ENCODE results near the gene TNRC18. TPM values are rescaled to one million over a fixed set of nuclear protein-coding genes. Genes with fewer than 3 reads are reported as not detected.
A peak's percentile ranks its signal among the peaks of the same experiment; 100 is the strongest.

TNRC18 gene
- total and polyA plus RNA-seq, 9 of the 15 experiments (the other 6 are each of a cell fraction or from before 2014, with no cell fraction given): 0.03 to 43.2 (median 18.0) TPM

DNA sequence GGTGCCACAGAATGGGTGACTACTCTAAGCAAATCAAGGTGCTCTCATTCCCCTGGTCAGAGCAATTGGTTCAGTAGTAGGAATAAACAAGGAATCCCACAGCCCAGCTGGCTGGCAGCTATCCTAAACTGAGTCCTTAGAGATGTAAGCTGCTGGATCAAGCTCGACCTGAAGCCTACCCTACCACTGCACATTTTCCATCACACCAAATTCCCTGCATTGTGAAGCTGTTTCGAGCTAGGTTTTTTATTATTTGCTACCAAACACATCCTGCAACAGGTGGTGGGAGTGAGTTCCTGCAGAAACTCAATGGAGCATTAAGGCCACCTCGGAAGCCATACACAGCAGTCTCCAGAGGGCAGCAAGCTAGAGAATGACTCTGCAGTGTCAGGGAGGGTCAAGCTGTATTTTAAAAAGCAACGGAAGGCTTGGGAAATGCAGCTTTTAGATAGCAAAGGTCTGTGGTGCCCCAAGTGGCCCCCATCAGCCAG lies 33.7 kb upstream of the TNRC18 start (continued):
- no peak for TF ChIP-seq PHB2 (IDR thresholded peaks at IDR 0.05; ENCODE audit: low read depth)

DNA sequence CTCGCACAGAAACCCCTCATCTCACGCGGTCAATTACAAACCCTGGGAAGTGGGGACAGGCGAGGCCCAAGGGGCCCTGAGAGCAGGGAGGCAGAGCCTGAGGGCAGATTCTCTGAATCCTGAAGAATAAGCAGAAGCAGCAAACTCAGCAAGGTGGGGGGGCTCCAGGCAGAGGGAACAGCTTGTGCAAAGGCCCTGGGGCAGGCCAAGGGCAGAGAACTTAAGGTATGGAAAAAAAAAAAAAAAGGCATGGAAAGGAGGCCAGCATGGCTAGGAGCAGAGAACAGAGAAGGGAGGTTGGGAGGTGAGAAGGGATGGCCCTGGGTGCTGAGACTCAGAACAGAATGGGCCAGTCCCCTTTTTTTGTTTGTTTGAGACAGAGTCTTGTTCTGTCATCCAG lies 32.8 kb upstream of the TNRC18 start:
- Histone ChIP-seq H3K9ac (ENCODE audit: insufficient read depth in 1 of 2, low read depth in 2 of 2, low read length in 2 of 2) (0 out of 4 replicates have a peak overlapping the region, but pooled peaks of 1 of the 2 experiments have one; percentile 29), H3K36me3 (ENCODE audit: control insufficient read depth, insufficient read depth, low read length) (no peaks in the 10 kb centered on the region), H3K4me3 (no peak overlapping the region), H3K79me2 (ENCODE audit: control insufficient read depth, insufficient read depth, low read length) (no peaks in the 10 kb centered on the region), H4K20me1 (replicated peaks; ENCODE audit: control insufficient read depth, insufficient read depth, low read length) (no peaks in the 10 kb centered on the region), H3K9me1 (ENCODE audit: control insufficient read depth, insufficient read depth, low read length) (no peaks in the 10 kb centered on the region), H3K9me3 (replicated peaks; ENCODE audit: control insufficient read depth, insufficient read depth, low read depth, low read length) (no peaks in the 10 kb centered on the region), H3K27ac (ENCODE audit: extremely low read depth, low read depth, low read length) (peak overlapping the region; percentile 95; the same call in 2 of the 3 replicates), H3K4me2 (ENCODE audit: insufficient read depth, low read length) (no peak overlapping the region), H3K27me3 (ENCODE audit: control insufficient read depth in 2 of 2, insufficient read depth in 2 of 2, low read length in 2 of 2) (no peaks in the 10 kb centered on the region), H2AFZ (ENCODE audit: low read depth, low read length) (no peak overlapping the region), H3K4me1 (replicated peaks in 1 of 2; ENCODE audit: control insufficient read depth in 2 of 2, insufficient read depth in 2 of 2, low read length in 2 of 2) (peaks cover 40 to 73% of the 10 kb centered on the region in 2 experiments)
- ChIA-PET CTCF (ENCODE audit: low intra/inter-chr PET ratio) (no interaction called here), POLR2A (interaction anchor here (1.2 to 2.5 kb wide), 3 partner anchors 11 to 27 kb away, joined by 5 to 14 read pairs (median 10); no protein-coding TSS in a partner anchor)
- BruUV-seq (replicated peaks): no TSS peak
- WGBS (ENCODE audit: insufficient coverage, low coverage, missing lambda C conversion rate): 94% methylated on average over 4 of the region's 4 CpGs
- in situ Hi-C loops (cut with MboI) (no loop called here), intact Hi-C loops (cut with micrococcal nuclease) (loop anchor here (2.0 to 10.0 kb wide), 2 partner anchors 32 to 212 kb away; no protein-coding TSS in a partner anchor)
- DNase-seq (ENCODE audit: extremely low read depth in 1 of 4, low spot score in 3 of 4) (no peak), FAIRE-seq (no peak), ATAC-seq (no peak)
- TF ChIP-seq, protein P1, sequence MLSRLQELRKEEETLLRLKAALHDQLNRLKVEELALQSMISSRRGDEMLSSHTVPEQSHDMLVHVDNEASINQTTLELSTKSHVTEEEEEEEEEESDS (CRISPR knock-in tag; IDR thresholded peaks at IDR 0.05): no peak
- TF ChIP-seq FOSL1 (tag; conservative IDR thresholded peaks at IDR 0.05) (no peak), KDM1A (IDR thresholded peaks at IDR 0.05) (peak; percentile 31 to 43; a peak in 1 of 4 replicates), PHF20 (IDR thresholded peaks at IDR 0.05; ENCODE audit: partially characterized antibody) (peak; percentile 45), RBM17 (IDR thresholded peaks at IDR 0.05; ENCODE audit: borderline replicate concordance, low read depth, low read length) (no peak), FOXP1 (CRISPR knock-in tag; IDR thresholded peaks at IDR 0.05) (no peak), RBM25 (IDR thresholded peaks at IDR 0.05; ENCODE audit: low read depth, low read length, severe bottlenecking) (peak; percentile 80), HNRNPH1 (optimal IDR thresholded peaks at IDR 0.05; ENCODE audit: low read depth, low read length) (no peak), PCBP1 (IDR thresholded peaks at IDR 0.05; ENCODE audit: low read depth, low read length, poor library complexity, severe bottlenecking) (no peak), PHF8 (IDR thresholded peaks at IDR 0.05; ENCODE audit: borderline replicate concordance, low read length) (no peak)
- TF ChIP-seq, protein P2, sequence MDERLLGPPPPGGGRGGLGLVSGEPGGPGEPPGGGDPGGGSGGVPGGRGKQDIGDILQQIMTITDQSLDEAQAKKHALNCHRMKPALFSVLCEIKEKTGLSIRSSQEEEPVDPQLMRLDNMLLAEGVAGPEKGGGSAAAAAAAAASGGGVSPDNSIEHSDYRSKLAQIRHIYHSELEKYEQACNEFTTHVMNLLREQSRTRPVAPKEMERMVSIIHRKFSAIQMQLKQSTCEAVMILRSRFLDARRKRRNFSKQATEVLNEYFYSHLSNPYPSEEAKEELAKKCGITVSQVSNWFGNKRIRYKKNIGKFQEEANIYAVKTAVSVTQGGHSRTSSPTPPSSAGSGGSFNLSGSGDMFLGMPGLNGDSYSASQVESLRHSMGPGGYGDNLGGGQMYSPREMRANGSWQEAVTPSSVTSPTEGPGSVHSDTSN (CRISPR knock-in tag; IDR thresholded peaks at IDR 0.05; ENCODE audit: low read depth): no peak
- TF ChIP-seq, protein P2 (tag; conservative IDR thresholded peaks at IDR 0.05; ENCODE audit: low read depth): no peak
- TF ChIP-seq, protein P3, sequence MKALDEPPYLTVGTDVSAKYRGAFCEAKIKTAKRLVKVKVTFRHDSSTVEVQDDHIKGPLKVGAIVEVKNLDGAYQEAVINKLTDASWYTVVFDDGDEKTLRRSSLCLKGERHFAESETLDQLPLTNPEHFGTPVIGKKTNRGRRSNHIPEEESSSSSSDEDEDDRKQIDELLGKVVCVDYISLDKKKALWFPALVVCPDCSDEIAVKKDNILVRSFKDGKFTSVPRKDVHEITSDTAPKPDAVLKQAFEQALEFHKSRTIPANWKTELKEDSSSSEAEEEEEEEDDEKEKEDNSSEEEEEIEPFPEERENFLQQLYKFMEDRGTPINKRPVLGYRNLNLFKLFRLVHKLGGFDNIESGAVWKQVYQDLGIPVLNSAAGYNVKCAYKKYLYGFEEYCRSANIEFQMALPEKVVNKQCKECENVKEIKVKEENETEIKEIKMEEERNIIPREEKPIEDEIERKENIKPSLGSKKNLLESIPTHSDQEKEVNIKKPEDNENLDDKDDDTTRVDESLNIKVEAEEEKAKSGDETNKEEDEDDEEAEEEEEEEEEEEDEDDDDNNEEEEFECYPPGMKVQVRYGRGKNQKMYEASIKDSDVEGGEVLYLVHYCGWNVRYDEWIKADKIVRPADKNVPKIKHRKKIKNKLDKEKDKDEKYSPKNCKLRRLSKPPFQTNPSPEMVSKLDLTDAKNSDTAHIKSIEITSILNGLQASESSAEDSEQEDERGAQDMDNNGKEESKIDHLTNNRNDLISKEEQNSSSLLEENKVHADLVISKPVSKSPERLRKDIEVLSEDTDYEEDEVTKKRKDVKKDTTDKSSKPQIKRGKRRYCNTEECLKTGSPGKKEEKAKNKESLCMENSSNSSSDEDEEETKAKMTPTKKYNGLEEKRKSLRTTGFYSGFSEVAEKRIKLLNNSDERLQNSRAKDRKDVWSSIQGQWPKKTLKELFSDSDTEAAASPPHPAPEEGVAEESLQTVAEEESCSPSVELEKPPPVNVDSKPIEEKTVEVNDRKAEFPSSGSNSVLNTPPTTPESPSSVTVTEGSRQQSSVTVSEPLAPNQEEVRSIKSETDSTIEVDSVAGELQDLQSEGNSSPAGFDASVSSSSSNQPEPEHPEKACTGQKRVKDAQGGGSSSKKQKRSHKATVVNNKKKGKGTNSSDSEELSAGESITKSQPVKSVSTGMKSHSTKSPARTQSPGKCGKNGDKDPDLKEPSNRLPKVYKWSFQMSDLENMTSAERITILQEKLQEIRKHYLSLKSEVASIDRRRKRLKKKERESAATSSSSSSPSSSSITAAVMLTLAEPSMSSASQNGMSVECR (CRISPR knock-in tag; IDR thresholded peaks at IDR 0.05): 0 out of 2 replicates have a peak, but pooled peaks have one; percentile 15
